GM21737 (cell line): ENCODE measurements around the gene PANX1.

ENCODE experiments used
- ATAC-seq: cut with Tn5 transposase; IDR thresholded peaks from one replicate; pipeline ENCODE4 v1.9.1; 2021; ENCODE audit warnings: mild to moderate bottlenecking, moderate library complexity; ENCODE audit not compliant: unreplicated experiment

PANX1 gene

DNA sequence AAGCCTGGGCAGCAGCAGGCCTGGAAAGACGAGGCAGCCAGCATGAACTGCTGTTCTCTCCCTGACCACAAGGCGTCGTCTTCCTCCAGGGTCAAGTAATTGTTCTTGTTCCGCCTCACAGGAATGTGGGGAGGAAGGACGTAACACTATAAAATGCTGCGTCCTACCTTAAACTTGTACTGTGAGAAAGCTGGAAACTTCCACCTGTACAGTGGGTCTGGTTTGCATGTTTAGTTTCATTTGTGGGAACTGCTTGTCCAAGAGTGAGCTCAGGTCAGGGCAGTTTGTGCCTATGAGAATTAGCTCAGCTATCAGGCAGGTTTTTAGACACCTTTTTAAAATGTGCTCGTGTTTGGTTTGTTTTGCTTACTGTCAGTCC, 55.2 kb downstream of the PANX1 start:
- peak; percentile 75 for ATAC-seq

DNA sequence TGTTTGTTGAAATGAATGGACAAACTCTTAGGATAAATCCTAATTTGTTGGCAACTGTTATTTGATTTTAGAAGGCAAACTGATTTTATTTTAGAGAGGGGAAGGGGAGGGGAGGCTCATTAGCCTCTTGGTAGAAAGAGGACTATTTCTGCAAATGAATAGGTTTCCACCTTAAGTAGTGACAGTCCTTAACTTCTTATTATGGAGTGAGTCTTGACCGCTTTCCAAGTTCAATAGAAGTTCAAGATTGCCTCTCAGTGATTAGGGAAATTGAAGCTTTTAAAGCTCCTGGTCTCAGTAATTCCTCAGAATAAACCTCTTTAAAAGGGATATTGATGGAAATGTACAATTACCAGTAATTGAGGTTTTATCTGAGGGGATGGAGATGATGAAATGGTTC, 55.7 kb downstream of the PANX1 start:
- no peak for ATAC-seq

DNA sequence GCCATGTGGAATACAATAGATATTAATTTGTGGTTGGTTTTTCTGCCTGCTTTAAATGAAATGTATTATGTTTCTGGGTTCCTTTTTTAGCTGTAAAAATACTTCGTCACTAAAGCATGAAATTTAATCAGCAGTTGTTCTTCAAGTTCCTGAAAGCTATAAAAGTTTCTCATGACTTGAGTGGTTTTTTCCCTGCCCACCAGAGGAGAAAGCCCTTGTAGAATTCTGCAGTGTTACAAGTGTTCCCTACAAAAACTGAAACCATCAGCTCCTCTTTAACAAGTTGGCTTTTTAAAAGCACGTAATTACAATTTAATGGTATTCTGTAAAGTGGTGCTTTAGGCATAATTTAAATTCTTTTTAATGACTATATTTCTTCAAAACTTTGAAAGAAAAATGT, 56.2 kb downstream of the PANX1 start:
- no peak for ATAC-seq

DNA sequence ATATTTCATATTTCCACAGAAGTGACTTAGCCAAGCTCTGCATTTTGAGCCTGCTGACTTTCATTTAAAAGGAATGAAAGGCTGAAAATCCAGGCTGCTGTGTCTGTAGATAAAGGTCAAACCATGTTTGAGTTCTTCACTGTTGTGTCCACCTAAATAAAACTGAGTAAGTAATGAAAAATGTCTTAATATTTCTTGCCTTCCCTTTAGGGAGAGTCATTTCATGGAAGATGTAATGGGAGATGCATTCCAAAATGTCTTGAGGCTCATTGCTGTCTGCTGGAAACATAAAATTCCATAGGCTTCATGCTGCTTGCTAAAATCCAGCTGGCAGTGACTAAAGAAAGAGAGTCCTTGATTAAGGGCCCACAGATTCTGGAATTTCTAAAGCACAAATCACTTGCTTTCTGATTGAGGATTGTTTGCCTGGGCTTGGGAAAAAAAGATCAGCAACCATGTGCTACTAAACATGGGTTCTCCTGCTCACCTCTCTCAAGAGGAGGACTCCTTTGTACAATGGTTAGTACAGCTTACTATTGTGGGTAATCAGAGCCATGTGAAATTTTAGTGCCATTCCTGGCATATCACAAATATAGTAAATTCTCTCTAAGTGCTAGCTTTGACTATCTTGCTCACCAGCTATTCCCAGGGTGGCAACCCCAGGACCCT, 56.9 kb downstream of the PANX1 start:
- ATAC-seq = no peak

DNA sequence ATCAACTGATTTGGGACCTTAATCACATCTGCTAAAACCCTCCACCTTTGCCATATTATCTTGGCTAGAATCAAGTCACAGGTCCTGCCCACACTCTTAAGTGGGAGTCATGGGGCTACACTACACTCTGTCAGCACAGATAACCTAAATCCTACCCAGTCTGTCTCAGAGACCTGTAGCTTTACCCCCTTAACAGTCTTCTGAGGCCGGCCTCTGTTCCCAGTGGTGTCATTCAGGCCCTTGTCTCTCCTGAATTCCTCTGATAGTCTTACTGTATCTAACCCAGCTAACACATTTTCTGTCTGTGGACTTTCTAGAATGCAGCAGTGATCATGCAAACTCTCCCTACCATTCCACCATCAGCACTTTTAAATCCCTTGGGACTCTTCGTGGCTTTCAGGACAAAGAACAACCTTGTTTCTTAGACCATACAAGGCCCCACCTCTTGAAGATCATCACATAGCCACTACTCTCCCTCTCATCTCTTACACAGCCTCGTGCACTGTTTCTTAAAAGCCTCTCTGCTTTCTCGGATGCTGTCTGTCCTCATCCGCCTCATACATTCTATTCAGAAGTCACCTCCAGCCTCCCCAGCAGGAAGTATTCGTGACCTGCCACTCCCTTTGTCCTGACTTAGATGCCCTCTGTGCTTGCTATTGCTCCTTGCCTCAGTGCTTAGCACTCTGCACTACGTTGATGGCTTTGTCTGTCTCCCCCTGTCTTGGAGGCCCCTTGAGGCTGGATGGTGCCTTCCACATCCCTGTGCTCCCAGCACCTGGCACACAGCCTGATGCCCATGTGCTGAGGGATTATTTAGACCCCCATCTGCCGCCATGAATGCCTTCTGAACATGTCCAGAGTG, 57.9 kb downstream of the PANX1 start:
- ATAC-seq = no peak

DNA sequence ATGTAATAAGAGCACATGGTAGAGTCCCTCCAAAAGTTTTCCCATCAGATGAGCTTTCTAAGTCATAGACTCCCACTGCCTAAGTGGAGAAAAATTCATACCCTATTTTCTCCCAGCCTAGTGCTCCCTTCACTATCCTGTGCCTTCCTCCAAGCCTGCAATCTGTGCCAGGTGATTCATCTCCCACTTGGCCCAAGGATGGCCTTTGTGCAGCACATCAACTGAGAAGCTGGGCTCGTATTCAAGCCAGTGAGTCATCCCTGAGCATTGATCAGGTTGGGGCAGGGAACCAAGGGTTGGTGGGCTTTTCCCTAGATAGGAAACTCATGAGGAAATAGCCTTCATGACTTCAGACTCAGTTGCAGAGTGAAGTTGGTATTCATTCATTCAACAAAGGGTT, 64.6 kb downstream of the PANX1 start:
- no peak for ATAC-seq

DNA sequence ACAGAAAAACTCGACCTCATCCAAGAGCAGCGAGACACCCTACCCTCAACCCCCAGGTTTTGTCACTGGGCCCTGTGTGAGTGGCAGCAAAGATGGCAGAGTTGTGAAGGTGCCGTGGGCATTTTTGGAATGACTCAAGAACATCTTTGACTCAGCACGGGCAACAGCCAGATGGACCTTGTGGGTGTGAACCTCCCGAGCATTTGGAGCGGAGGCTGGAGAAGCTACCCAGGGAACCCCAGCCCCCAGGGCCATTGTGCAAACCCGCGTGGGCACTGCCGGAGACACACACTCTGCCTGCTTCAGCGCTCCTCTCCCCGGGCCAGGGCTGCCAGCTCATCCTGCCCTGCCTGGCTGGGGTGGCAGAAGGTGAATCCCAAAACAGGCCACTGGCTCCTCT, 66.1 kb downstream of the PANX1 start:
- no peak for ATAC-seq

DNA sequence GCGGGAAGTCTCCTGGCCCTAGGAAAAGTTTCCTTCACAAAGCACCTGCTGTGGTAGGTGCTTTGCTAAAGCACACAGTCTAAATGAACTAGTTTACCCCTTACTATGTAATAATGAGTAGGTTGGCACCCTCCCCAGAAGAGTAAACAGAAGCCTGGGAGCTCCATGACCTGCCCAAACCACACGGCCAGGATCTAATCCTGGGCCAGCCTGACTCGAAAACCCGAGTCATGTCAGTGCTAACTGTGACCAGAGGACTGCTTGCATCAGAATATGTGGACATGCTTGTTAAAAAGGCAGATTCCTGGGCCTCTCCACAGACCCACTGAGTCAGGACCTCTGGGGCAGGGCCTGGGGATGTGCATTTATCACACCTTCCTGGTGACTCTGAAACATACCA, 67.7 kb downstream of the PANX1 start:
- ATAC-seq = no peak

DNA sequence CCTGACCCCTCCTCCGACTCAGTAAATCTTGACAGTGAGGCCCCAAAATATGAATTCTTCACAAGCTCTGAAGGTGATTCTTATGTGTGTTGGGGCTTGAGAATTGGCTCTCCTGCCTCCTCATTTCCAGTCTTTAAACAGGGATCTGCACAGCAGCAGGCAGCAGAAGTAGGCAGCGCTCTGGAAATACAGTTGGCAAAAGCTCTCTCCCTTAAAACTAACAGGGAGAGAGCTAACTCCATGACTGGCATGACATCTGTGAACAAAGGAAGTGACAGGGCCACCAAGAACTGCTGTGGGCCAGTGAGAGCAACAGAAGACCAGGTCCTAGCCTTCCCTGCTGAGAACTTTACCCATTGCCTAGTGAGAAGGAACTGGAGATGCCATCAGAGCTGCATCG, 70.1 kb downstream of the PANX1 start:
- ATAC-seq = no peak

DNA sequence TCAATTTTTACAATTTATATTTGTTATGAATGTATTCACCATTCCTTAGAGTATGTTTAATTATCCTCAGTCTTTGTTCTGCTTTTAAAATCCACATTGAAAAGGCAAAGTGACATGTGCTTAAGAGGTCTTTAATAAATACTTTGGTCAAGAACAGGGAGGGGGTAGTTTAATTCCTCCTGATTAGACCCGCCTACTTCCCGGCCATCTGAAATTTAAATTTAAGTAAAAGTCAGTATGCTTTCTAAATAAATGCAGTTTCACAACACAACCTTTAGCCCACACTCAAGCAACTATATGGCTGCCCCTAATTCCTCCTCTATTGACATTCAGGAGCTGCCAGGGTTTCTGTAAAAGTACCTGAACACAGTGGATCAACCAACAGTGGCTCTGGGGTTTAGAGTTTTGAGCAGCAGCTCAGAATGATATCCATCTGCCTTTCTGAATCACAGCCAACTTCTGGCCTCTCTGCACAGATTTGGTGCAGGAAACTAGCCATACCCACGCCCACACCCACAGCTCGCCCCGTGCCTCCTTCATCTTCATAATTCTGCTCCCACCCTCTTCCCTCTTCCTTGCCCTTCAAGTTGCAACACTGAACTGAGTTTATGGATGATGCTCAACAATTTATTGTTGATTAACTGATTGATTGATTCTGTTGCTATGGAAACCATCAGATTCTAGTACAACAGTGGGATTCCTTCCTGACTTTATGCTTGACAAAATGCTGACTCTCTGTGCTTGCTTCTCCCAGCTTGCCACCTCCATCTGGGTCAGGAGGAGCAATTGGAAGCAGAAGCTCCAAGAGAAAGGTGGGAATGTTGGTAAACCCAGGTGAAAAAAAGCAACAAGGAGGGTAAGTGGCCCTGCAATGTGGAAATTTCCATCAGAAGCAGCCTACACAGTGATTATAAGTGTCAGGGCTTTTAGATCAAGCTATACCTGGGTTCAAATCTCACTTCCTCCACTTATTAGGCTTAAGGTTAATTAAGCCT, 70.8 kb downstream of the PANX1 start:
- no peak for ATAC-seq

DNA sequence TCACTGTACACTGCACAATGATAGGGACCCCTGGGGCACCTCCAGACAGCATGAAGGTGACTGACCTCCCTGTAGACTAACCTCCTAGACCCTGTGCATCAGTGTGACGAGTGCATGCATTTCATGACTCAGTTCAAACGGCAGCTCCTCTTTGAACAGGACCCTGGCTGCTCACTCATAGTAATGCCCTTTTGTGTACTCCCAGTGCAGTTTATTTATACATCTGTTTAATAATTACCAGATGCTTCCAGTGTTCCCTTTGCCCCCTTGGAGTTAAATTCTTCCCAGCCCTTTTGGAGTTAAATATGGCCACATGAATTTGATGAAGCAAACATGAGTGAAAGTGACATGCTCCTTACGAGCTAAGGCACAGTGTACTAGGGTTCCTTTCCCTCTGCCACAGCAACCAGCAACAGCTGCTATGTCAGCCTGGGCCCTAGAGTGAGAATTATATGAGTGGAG, 72.4 kb downstream of the PANX1 start:
- ATAC-seq = no peak

DNA sequence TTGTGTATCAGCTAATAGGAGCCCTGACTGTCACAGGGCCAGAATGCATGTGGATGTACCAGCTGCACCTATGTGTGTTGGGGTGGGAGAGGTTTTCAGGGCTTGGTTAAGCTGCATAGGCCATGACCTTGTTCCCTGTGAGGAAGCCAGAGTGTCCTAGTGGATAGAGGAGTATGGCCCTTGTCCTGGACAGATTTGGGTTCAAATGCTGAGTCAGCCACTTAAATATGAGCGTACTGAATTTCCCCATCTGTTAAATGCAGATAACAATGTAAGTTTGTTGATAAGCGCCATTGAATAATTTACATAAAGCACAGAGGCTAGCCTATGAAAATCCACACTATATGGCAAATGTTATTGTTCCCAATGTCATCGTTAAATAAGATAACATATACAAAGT, 74.4 kb downstream of the PANX1 start:
- ATAC-seq = no peak

DNA sequence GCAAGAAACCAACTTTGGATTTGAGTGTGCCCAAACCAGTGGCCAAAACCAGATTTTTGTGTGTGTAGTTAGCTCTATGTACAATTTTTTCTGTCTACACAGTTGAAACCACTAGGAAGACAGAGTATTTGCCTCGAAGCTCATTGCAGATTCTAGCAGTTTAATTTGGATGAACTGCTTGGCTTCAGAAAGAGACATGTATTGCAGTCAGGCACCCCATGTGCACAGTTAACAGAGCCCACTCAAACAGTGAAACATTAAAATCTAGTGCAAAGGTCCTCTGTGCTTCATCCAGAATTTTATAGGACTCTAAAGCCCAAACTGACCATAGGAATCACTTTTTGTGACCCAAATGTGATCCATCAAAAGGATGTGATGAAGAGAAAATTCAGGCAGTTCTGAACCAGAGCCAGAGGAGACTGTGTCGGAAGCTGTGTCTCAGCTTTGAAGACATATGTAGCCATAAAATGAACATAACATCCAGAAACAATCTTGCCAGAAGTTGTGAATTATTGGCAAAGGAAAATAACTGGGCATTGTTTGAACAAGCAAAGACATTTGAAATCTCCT, 82.7 kb downstream of the PANX1 start:
- ATAC-seq = no peak

DNA sequence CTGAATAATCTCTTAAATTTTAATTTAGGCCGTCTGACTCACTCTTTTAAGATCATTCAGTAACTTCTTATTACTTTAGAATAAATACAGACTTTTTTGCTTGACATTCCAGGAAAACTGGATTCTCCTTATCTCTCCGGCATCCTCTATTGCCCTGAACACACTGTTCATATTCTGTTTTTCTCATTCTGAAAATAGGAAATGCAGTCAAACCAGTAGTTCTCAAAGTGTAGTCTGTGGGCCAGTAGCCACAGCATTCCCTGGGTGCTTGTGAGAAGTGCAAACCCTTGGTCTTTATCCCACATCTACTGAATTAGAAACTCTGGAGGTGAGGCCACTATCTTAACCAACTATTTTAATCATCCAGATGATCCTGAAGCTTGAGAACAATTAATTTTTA, 84.3 kb downstream of the PANX1 start:
- no peak for ATAC-seq

DNA sequence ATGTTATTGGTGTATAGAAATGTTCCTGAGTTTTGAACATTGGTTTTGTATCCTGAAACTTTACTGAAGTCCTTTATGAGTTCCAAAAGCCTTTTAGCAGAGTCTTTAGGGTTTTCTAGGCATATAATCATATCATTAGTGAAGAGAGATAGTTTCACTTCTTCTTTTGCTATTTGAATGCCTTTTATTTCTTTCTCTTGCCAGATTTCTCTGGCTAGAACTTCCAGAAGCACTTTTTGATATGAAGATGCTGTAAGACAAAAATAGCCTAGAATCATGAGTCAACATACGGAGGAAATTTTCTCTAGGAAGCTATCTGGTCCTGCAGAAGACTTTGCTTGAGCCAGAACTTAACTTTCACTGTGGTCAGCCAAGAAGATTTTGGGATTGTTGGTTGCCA, 89.1 kb downstream of the PANX1 start:
- ATAC-seq = no peak

DNA sequence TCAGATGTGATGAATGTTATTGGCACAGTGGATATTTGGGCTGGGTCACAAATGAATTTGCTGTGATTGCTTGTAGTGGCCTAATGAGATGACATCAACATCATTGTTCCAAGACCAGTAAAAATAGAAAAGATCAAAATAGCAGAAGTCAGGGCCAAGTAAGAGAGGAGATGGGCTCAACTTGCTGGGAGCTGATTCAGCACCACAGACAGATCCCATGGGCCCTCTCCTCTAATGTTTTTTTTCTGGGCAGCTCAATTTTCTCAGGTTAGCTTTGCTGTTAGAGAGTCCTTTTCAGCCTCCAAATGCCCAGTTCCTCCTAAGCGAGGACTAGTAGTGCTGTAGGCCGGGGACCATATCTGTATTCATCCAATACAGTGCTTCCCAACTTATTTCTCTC, 89.7 kb downstream of the PANX1 start:
- ATAC-seq = no peak

DNA sequence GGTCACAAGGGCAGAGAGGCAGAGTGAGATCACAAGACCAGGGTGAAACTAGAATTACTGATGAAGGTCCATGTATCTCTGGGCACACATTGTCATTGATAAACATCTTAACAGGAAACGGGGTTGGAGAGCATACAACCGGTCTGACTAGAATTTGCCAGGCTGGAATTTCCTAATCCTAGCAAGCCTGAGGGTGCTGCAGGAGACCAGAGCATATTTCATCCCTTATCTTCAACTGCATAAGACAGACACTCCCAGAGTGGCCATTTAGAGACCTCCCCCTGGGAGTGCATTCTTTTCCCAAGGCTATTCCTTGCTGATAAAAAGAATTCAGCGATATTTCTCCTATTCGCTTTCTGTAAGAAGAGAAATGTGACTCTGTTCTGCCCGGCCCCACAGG, 91.1 kb downstream of the PANX1 start:
- ATAC-seq = no peak

DNA sequence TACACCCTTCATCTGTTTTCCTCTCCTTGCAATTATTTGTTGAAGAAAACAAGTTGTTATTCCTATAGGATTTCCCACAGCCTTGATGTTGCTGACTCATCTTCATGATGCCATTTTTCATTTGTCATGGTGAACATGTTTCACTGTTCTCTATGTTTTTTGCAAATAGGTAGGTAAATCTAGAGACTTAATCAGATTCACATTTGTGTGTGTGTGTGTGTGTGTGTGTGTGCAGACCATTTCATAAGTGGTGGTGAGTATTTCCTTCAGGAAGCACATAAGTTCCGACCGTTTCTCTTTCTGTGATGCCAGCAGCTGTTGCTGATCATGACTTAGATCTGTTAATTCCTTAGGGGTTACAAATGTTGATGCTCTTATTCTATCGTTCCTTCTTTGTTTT, 95.4 kb downstream of the PANX1 start:
- no peak for ATAC-seq
